HepG2 (cell line): Measurements from ENCODE around the gene EVA1A. TPM values are rescaled to one million over a fixed set of nuclear protein-coding genes. Genes with fewer than 3 reads are reported as not detected.

Source experiments
- ATAC-seq: fragments of 200-7000 bp; cut with Tn5 transposase; 3 replicates; pipeline ENCODE4 v1.9.1; 2020; ENCODE audit warnings: mild to moderate bottlenecking, moderate library complexity
- BruUV-seq: library from RNA; stranded (reverse); fragments of 400-500 nt; replicated peaks from 2 replicates; lab custom pipeline; 2021; lab: Mats Ljungman, UMichigan
- CTCF ChIA-PET: fragments of 300-600 bp; formaldehyde crosslinking; extraction: SDS; loops from one replicate; lab custom pipeline; 2021; ENCODE audit warnings: low total read pairs, inconsistent platforms, low intra/inter-chr PET ratio; lab: Yijun Ruan, JAX
- POLR2A ChIA-PET: fragments of 350-600 bp; sonication (Branson Sonifier 250); formaldehyde crosslinking; loops from one replicate; lab custom pipeline; 2020; ENCODE audit warnings: antibody characterized with exemption, inconsistent platforms; lab: Yijun Ruan, JAX
- DNase-seq: peaks from one replicate; pipeline ENCODE4 v3.0.0-alpha.2; 2015; ENCODE audit warnings: low spot score
- FAIRE-seq: peaks from 3 replicates; lab custom pipeline; 2011; peaks lifted over from hg19 to GRCh38; lab: Jason Lieb, UNC
- H2AFZ ChIP-seq: one replicate; pipeline ENCODE4 v1.6.1; 2011; ENCODE audit warnings: low read length, inconsistent platforms
- H3K27ac ChIP-seq: fragments of 300-600 bp; 3 replicates; pipeline ENCODE4 v1.8.0; 2011; ENCODE audit warnings: mixed run types, mild to moderate bottlenecking, mixed read lengths, low read length, inconsistent platforms; ENCODE audit not compliant: insufficient read depth; ENCODE audit errors: extremely low read length
- H3K27me3 ChIP-seq, 2 experiments: fragments of 200-600 bp in 1 of 2; 2 replicates in 1 of 2; 3 replicates in 1 of 2; pipeline versions ENCODE4 v1.6.0 to v1.8.0; 2011; ENCODE audit warnings: low read length in 2 of 2, mild to moderate bottlenecking in 2 of 2, moderate library complexity in 2 of 2, inconsistent platforms in 1 of 2; ENCODE audit not compliant: insufficient read depth in 2 of 2, control insufficient read depth in 1 of 2
- H3K36me3 ChIP-seq, 2 experiments: fragments of 200-600 bp in 1 of 2; replicated peaks in 1 of 2; 2 replicates in 1 of 2; 3 replicates in 1 of 2; pipeline versions ENCODE4 v1.5.1 to v1.8.0; 2011; ENCODE audit warnings: low read length in 2 of 2, inconsistent platforms in 1 of 2; ENCODE audit not compliant: insufficient read depth in 2 of 2, control insufficient read depth in 1 of 2
- H3K4me1 ChIP-seq: 2 replicates; pipeline ENCODE4 v1.5.1; 2012; ENCODE audit warnings: low read length, inconsistent platforms; ENCODE audit not compliant: insufficient read depth
- H3K4me2 ChIP-seq: 2 replicates; pipeline ENCODE4 v1.6.0; 2011; ENCODE audit warnings: low read depth, low read length, inconsistent platforms
- H3K4me3 ChIP-seq, 3 experiments: fragments of 200-600 bp in 1 of 3; sonication (generic), shearing (Covaris generic) in 1 of 3; replicated peaks in 1 of 3; 2 replicates each; pipeline ENCODE4 v1.5.1; 2011 to 2016; ENCODE audit warnings: low read length in 3 of 3, inconsistent platforms in 2 of 3, low read depth in 2 of 3, mild to moderate bottlenecking in 2 of 3, control low read depth in 1 of 3, mixed read lengths in 1 of 3; ENCODE audit not compliant: insufficient read depth in 1 of 3
- H3K79me2 ChIP-seq: one replicate; pipeline ENCODE4 v1.6.1; 2011; ENCODE audit warnings: low read length, inconsistent platforms; ENCODE audit not compliant: insufficient read depth
- H3K9ac ChIP-seq: 2 replicates; pipeline ENCODE4 v1.6.0; 2011; ENCODE audit warnings: mild to moderate bottlenecking, low read depth, low read length, inconsistent platforms; ENCODE audit not compliant: insufficient read depth
- H3K9me3 ChIP-seq: 2 replicates; pipeline ENCODE4 v1.5.1; 2012; ENCODE audit warnings: mild to moderate bottlenecking, low read length
- H4K20me1 ChIP-seq: 2 replicates; pipeline ENCODE4 v1.6.0; 2011; ENCODE audit warnings: inconsistent platforms, mild to moderate bottlenecking, low read length, moderate library complexity; ENCODE audit not compliant: insufficient read depth
- ATF7 ChIP-seq, 2 experiments: fragments of 450-650 bp in 1 of 2; sonication (generic) in 1 of 2; formaldehyde crosslinking in 1 of 2; IDR thresholded peaks; 2 replicates each; pipeline versions ENCODE4 v1.4.0 to v1.6.1; 2016 to 2020; ENCODE audit warnings: antibody characterized with exemption in 1 of 2, mild to moderate bottlenecking in 1 of 2, missing genetic modification reagents in 1 of 2
- ATF7-NPFF ChIP-seq: sonication (generic); formaldehyde crosslinking; IDR thresholded peaks from 2 replicates; pipeline ENCODE4 v1.8.1; 2023; ENCODE audit warnings: mild to moderate bottlenecking, low read depth, missing genetic modification reagents, moderate library complexity
- CBFB ChIP-seq: sonication (generic); formaldehyde crosslinking; IDR thresholded peaks from 2 replicates; pipeline ENCODE4 v1.4.0; 2020; ENCODE audit warnings: missing genetic modification reagents
- CBX1 ChIP-seq: IDR thresholded peaks from one replicate; pipeline ENCODE4 v1.6.1; 2016; ENCODE audit warnings: antibody characterized with exemption, low read depth
- GATAD1 ChIP-seq: IDR thresholded peaks from 2 replicates; pipeline ENCODE4 v1.6.1; 2016; ENCODE audit warnings: missing genetic modification reagents, missing compliant biosample characterization
- GFI1 ChIP-seq: sonication (generic); formaldehyde crosslinking; IDR thresholded peaks from 2 replicates; pipeline ENCODE4 v1.5.0; 2020; ENCODE audit warnings: missing genetic modification reagents, mild to moderate bottlenecking, borderline replicate concordance
- HDAC2 ChIP-seq: sonication (generic); formaldehyde crosslinking; IDR thresholded peaks from 2 replicates; pipeline ENCODE4 v1.4.0; 2020; ENCODE audit warnings: missing genetic modification reagents
- JUND ChIP-seq: sonication (generic); formaldehyde crosslinking; IDR thresholded peaks from 2 replicates; pipeline ENCODE4 v1.8.0; 2022; ENCODE audit warnings: mild to moderate bottlenecking, missing genetic modification reagents
- KLF16 ChIP-seq, 2 experiments: sonication (generic) in 1 of 2; formaldehyde crosslinking in 1 of 2; IDR thresholded peaks; 2 replicates each; pipeline versions ENCODE4 v1.6.1 to v1.8.0; 2016 to 2023; ENCODE audit warnings: missing genetic modification reagents in 2 of 2, missing compliant biosample characterization in 1 of 2
- POLR2G ChIP-seq: fragments of 200-400 bp; formaldehyde crosslinking; IDR thresholded peaks from 2 replicates; pipeline ENCODE4 v1.6.1; 2018; ENCODE audit warnings: mild to moderate bottlenecking, low read depth, low read length, moderate library complexity
- THAP7 ChIP-seq: sonication (generic); formaldehyde crosslinking; IDR thresholded peaks from 2 replicates; pipeline ENCODE4 v1.8.1; 2023; ENCODE audit warnings: mild to moderate bottlenecking, missing genetic modification reagents
- ZBTB3 ChIP-seq: sonication (generic); formaldehyde crosslinking; IDR thresholded peaks from 2 replicates; pipeline ENCODE4 v1.4.0; 2020; ENCODE audit warnings: low read depth, mild to moderate bottlenecking, moderate library complexity, missing genetic modification reagents, borderline replicate concordance
- ZFP36L1 ChIP-seq: sonication (generic); formaldehyde crosslinking; IDR thresholded peaks from 2 replicates; pipeline ENCODE4 v1.8.0; 2022; ENCODE audit warnings: mild to moderate bottlenecking, missing genetic modification reagents, moderate library complexity
- ZNF280D ChIP-seq: sonication (generic); formaldehyde crosslinking; IDR thresholded peaks from 2 replicates; pipeline ENCODE4 v1.5.1; 2020; ENCODE audit warnings: mild to moderate bottlenecking, missing genetic modification reagents
- ZNF691 ChIP-seq: sonication (generic); formaldehyde crosslinking; IDR thresholded peaks from 2 replicates; pipeline ENCODE4 v1.4.0; 2020; ENCODE audit warnings: missing genetic modification reagents, low read depth, mild to moderate bottlenecking, borderline replicate concordance
- ZNF720 ChIP-seq: sonication (generic); formaldehyde crosslinking; IDR thresholded peaks from 2 replicates; pipeline ENCODE4 v1.4.0; 2020; ENCODE audit warnings: missing genetic modification reagents
- ZNF792 ChIP-seq: IDR thresholded peaks from 2 replicates; pipeline ENCODE4 v1.6.1; 2016
- ZSCAN21 ChIP-seq: sonication (generic); formaldehyde crosslinking; IDR thresholded peaks from 2 replicates; pipeline ENCODE4 v1.8.0; 2022; ENCODE audit warnings: mild to moderate bottlenecking, missing genetic modification reagents, moderate library complexity, borderline replicate concordance
- WGBS: methylation state at CpG from one replicate; pipeline ENCODE4 v1.1.6; 2017; ENCODE audit warnings: low lambda C conversion rate; 5-methylcytosine and 5-hydroxymethylcytosine counted together
- in situ Hi-C: cut with HindIII; loops from 2 replicates; pipeline ENCODE4 v1.10.0; 2017; ENCODE audit warnings: low pct_unique_long_range_greater_than_20kb; ENCODE audit not compliant: extremely low pct_ligation_motif_present
- intact Hi-C: fragments of 100-400 bp; cut with micrococcal nuclease; formaldehyde crosslinking; loops from one replicate; pipeline ENCODE4 v1.10.0; 2022; ENCODE audit not compliant: unreplicated experiment
- polyA plus RNA-seq, 8 experiments: library from polyadenylated mRNA; depleted of rRNA in 3 of 8; stranded (reverse) in 7 of 8; unstranded in 1 of 8; fragments of >200 nt; fragmentation: Illumina TruSeq in 4 of 8; extraction: Trizol in 4 of 8; gene quantifications; 2 replicates each; pipeline versions ENCODE4 v1.2.1 to v1.2.3, GENCODE V29; 2011 to 2016; ENCODE audit warnings: low read depth in 4 of 8, missing spikeins in 1 of 8, mixed read lengths in 1 of 8; ENCODE audit not compliant: insufficient read depth in 1 of 8
- total RNA-seq, 5 experiments: library from RNA; depleted of rRNA; stranded (reverse); fragments of >200 nt; fragmentation: Illumina TruSeq; extraction: Trizol; gene quantifications; 2 replicates each; pipeline ENCODE4 v1.2.3, GENCODE V29; 2016; ENCODE audit warnings: low read depth in 1 of 5

Gene EVA1A
- total and polyA plus RNA-seq, 2 of the 13 experiments (the other 11 are each of a cell fraction or from before 2014, with no cell fraction given) = 57.5 to 57.8 TPM

- Histone ChIP-seq H3K4me3 (peak overlapping the region; percentile 1 to 54 (median 19); a peak in 4 of 6 replicates), H2AFZ (peak overlapping the region; percentile 30), H3K9me3 (no peaks in the 10 kb centered on the region), H4K20me1 (no peaks in the 10 kb centered on the region), H3K4me2 (peak overlapping the region; percentile 79), H3K27me3 (no peaks in the 10 kb centered on the region), H3K36me3 (no peaks in the 10 kb centered on the region), H3K27ac (peak overlapping the region; percentile 95), H3K4me1 (peaks cover 74% of the 10 kb centered on the region), H3K79me2 (peaks cover 13% of the 10 kb centered on the region), H3K9ac (peak overlapping the region; percentile 81)
- ATAC-seq (no peak; the same call in 2 of the 3 replicates), FAIRE-seq (no peak), DNase-seq (no peak)
- intact Hi-C loops (loop anchor here (1.0 kb wide), 3 partner anchors 24 to 49 kb away; no protein-coding TSS in a partner anchor), in situ Hi-C loops (loop anchor here (5.0 kb wide), 2 partner anchors 35 to 55 kb away; no protein-coding TSS in a partner anchor)
- ChIA-PET CTCF (interaction anchor here (1.8 kb wide), 1 partner anchor 107 kb away, joined by 3 read pairs; no protein-coding TSS in a partner anchor), POLR2A (interaction anchor here (0.6 to 6.0 kb wide), 18 partner anchors 8 to 100 kb away, joined by 3 to 126 read pairs (median 6); partner anchors contain the start of genes EVA1A and MRPL19)
- WGBS = 38% methylated on average over 4 of the region's 4 CpGs
- no TSS peak for BruUV-seq
- TF ChIP-seq ATF7 (IDR thresholded peaks at IDR 0.05) = peak; percentile 48; the same call in 1 of the 2 replicates
- TF ChIP-seq ATF7 (CRISPR knock-in tag; IDR thresholded peaks at IDR 0.05) = no peak
- peak; percentile 2 for TF ChIP-seq CBX1
- TF ChIP-seq KLF16 (CRISPR knock-in tag; IDR thresholded peaks at IDR 0.05) = 0 out of 4 replicates have a peak, but pooled peaks of 1 of the 2 experiments have one; percentile 40
- TF ChIP-seq ZFP36L1 (CRISPR knock-in tag) = peak; percentile 76; the same call in 1 of the 2 replicates
- TF ChIP-seq ZNF691 (CRISPR knock-in tag) = peak; percentile 59; the same call in 1 of the 2 replicates
- TF ChIP-seq ZBTB3 (CRISPR knock-in tag) = 0 out of 2 replicates have a peak, but pooled peaks have one; percentile 31
- peak; percentile 86; the same call in 1 of the 2 replicates for TF ChIP-seq THAP7 (CRISPR knock-in tag)
- TF ChIP-seq POLR2G = peak; percentile 17; the same call in 1 of the 2 replicates
- TF ChIP-seq CBFB (CRISPR knock-in tag) = 0 out of 2 replicates have a peak, but pooled peaks have one; percentile 55
- peak; percentile 93; the same call in 1 of the 2 replicates for TF ChIP-seq ZSCAN21 (CRISPR knock-in tag)
- no peak for TF ChIP-seq JUND (CRISPR knock-in tag)
- TF ChIP-seq ZNF792 = peak; percentile 6; the same call in 1 of the 2 replicates
- TF ChIP-seq ZNF280D (CRISPR knock-in tag) = no peak
- TF ChIP-seq ATF7-NPFF (CRISPR knock-in tag) = 0 out of 2 replicates have a peak, but pooled peaks have one; percentile 1
- no peak for TF ChIP-seq ZNF720 (CRISPR knock-in tag)
- 0 out of 2 replicates have a peak, but pooled peaks have one; percentile 30 for TF ChIP-seq GATAD1 (CRISPR knock-in tag)
- TF ChIP-seq GFI1 (CRISPR knock-in tag) = peak; percentile 25; the same call in 1 of the 2 replicates
- TF ChIP-seq HDAC2 (CRISPR knock-in tag) = 0 out of 2 replicates have a peak, but pooled peaks have one; percentile 2
Measured at GRCh38 chr2:75571730-75572430, 11.1 kb upstream of the EVA1A start.
